HFF-Myc (cell line): ENCODE results near the gene GREB1L.

Experiments
- DNase-seq: peaks from one replicate; pipeline ENCODE4 v3.0.0-alpha.2; 2011; ENCODE audit warnings: low read depth; ENCODE audit errors: extremely low read depth
- H3K4me3 ChIP-seq: replicated peaks from 2 replicates; pipeline ENCODE4 v1.5.1; 2011; ENCODE audit warnings: low read depth, mild to moderate bottlenecking, control low read depth, low read length
- TF ChIP-seq, protein P1 (sequence below): IDR thresholded peaks from 2 replicates; pipeline ENCODE4 v1.5.1; 2012; ENCODE audit warnings: mild to moderate bottlenecking, low read depth, low read length, control low read depth; ENCODE audit errors: missing control alignments

The GREB1L gene

DNA sequence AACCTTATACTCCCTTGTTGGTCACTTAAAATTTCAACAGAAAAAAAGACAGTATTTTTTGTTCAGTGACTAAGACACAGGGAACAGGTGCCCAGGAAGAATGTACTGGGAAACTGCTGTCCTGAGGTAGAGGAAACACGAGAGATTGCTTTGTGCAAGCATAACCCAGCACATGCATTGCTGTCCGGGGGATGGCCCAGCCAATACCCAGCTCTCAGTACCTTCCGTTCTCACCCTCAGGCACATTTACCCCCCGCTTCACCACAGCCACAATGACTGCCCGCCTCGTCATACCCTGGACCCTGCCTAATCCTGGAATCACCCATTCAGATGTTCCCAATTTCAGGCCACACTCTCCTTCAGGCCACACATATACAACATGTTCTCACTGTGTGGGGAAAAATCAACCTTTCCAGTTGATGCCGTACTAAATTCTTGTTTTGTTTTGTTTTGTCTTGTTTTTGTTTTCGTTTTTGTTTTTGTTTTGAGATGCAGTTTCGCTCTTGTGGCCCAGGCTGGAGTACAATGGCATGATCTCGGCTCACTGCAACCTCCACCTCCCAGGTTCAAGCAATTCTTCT, 217.8 kb downstream of the GREB1L start:
- no peak overlapping the region for H3K4me3 ChIP-seq
- TF ChIP-seq, protein P1, sequence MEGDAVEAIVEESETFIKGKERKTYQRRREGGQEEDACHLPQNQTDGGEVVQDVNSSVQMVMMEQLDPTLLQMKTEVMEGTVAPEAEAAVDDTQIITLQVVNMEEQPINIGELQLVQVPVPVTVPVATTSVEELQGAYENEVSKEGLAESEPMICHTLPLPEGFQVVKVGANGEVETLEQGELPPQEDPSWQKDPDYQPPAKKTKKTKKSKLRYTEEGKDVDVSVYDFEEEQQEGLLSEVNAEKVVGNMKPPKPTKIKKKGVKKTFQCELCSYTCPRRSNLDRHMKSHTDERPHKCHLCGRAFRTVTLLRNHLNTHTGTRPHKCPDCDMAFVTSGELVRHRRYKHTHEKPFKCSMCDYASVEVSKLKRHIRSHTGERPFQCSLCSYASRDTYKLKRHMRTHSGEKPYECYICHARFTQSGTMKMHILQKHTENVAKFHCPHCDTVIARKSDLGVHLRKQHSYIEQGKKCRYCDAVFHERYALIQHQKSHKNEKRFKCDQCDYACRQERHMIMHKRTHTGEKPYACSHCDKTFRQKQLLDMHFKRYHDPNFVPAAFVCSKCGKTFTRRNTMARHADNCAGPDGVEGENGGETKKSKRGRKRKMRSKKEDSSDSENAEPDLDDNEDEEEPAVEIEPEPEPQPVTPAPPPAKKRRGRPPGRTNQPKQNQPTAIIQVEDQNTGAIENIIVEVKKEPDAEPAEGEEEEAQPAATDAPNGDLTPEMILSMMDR = no peak
- DNase-seq = no peak

DNA sequence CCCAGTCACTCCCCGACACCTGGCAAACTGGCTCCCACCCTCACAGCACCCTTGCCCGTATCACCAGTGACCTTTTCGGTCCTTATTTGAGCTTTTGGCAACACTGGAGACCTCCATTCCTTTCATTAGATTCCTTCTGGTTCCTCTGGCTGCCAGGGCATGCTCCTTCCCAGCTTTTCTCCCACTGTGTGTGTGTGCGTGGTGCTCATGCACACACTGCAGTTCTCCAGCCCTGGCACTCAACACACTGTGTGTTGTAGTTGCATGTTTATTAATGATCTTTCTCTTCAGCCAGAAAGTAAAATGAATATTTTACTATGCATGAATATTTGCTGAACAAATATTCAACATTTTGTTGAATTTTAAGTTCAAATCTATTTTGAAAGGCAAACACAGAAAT, 219.4 kb downstream of the GREB1L start:
- TF ChIP-seq, protein P1 = no peak
- DNase-seq = no peak
- H3K4me3 ChIP-seq = no peak overlapping the region

DNA sequence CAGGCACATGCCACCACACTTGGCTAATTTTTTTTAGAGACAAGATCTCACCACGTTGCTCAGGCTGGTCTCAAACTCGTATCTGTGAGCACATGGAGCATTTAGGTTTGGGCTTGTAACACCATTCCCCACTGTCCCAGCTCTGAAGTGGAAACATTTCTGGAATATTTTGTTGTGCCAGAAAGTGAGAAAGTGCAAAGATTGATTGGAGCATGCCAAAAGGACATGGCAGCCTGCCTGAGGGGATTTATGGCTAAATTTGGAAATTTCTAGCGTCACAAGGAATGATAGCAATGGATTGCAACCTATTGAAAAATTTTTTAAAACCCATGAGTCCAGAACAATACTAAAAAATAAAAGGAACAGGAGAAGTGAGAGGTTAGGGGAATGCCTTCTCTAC, 221.7 kb downstream of the GREB1L start:
- H3K4me3 ChIP-seq = no peak overlapping the region
- no peak for DNase-seq
- TF ChIP-seq, protein P1 = no peak

DNA sequence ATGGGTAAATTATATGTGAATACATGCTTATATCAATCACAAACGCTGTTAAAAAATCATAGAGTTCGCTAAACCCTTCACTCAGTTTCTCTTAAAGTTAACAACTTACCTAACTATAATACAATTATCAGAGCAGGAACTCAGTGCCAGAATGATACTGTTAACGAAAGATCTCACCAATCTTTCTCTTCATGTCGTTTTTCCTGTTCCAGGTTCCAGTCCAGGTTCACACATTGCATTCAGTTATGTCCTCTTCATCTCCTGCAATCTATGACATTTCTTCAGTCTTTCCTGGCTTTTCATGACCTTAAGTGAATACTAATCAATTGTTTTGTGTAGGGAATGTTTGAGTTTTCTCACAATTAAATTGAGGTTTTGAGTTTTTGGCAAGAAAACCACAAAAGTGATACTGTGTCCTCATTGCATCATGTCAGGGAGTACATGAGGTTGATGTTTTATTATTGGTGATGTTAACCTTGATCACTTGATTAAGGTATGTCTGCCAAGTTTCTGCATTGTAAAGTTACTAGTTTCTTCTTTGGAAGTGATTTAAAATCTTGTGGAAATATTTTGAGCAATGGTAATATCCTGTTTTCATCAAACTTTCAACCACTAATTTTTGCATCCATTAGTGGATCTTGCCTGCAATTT, 226.6 kb downstream of the GREB1L start:
- TF ChIP-seq, protein P1 = no peak
- no peak for DNase-seq
- no peak overlapping the region for H3K4me3 ChIP-seq

DNA sequence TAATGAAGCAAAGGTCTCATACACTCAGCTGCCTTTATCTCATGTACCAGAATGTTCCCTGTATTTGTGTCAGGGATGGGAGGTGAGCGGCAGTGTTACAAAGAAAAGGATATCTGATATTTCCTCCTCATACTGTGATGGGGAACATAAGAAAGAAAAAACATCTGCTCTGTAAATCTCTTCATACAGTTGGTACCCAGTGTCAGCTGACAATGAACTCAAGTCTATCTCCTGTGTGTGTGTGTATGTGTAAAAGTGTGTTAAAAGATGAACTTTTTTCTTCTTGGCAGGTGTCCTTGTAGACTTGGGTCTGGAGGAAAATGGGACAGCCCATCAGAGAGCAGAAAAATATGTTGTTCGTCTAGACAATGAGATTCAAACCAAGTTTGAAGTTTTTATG, 230.7 kb downstream of the GREB1L start:
- H3K4me3 ChIP-seq = no peak overlapping the region
- DNase-seq = no peak
- TF ChIP-seq, protein P1 = no peak

DNA sequence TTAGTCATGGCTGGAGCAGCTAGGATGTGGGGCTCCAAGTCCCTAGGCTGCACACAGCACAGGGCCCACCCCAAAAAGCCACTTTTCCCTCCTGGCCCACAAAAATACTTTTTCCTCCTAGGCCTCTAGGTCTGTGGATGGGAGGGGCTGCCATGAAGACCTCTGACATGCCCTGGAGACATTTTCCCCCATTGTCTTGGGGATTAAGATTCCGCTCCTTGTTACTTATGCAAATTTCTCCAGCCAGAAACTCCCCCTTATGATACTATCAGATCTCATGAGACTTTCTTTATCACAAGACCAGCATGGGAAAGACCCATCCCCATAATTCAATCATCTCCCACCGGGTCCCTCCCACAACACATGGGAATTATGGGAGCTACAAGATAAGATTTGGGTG, 232.6 kb downstream of the GREB1L start:
- TF ChIP-seq, protein P1 = no peak
- no peak for DNase-seq
- no peak overlapping the region for H3K4me3 ChIP-seq

DNA sequence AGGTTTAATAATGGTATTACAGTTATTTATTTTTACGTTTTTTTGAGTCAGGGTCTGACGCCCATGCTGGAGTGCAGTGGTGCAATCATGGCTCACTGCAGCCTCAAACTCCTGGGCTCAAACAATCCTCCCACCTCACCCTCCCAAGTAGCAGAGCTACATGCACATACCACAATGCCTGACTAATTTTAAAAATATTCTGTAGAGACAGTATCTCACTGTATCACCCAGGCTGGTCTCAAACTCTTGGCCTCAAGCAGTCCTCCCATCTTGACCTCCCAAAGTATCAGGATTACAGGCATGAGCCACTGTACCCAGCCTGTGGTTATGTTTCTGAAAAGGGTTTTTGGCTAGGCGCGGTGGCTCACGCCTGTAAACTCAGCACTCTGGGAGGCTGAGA, 237.7 kb downstream of the GREB1L start:
- TF ChIP-seq, protein P1 = no peak

More for the DNA sequence above, 237.7 kb downstream of the GREB1L start:
- no peak for DNase-seq
- H3K4me3 ChIP-seq = no peak overlapping the region
